IMR-90 (cell line): ENCODE data around the gene GK. TPM values are rescaled to one million over a fixed set of nuclear protein-coding genes. Genes with fewer than 3 reads are reported as not detected.
"Not testable (repeated sequence)": the region's sequence is repeated elsewhere in the genome, so short reads cannot be mapped to it uniquely, and the experiment has no call there.

Experiments
- ATAC-seq: fragments of 200-7000 bp; cut with Tn5 transposase; 2 replicates; pipeline ENCODE4 v1.9.1; 2020; ENCODE audit warnings: low read depth, mild to moderate bottlenecking, moderate library complexity
- BruUV-seq: library from RNA; stranded (reverse); fragments of 400-500 nt; replicated peaks from 2 replicates; lab custom pipeline; 2021; lab: Mats Ljungman, UMichigan
- CTCF ChIA-PET: fragments of 300-600 bp; formaldehyde crosslinking; extraction: SDS; loops from one replicate; lab custom pipeline; 2021; ENCODE audit warnings: antibody characterized with exemption; lab: Yijun Ruan, JAX
- POLR2A ChIA-PET: fragments of 300-600 bp; sonication (Branson Sonifier 250); formaldehyde crosslinking; loops from one replicate; lab custom pipeline; 2022; ENCODE audit warnings: antibody characterized with exemption; ENCODE audit not compliant: unreplicated experiment; lab: Charles Lee
- DNase-seq: peaks from one replicate; pipeline ENCODE4 v3.0.0; 2013
- H2AFZ ChIP-seq: replicated peaks from 2 replicates; pipeline ENCODE3; 2013; ENCODE audit warnings: low read length, mild to moderate bottlenecking; ENCODE audit not compliant: poor library complexity
- H2AK5ac ChIP-seq: 2 replicates; pipeline ENCODE4 v1.6.1; 2013; ENCODE audit warnings: low read depth, low read length, inconsistent platforms
- H2AK9ac ChIP-seq: replicated peaks from 2 replicates; pipeline ENCODE3; 2013; ENCODE audit warnings: mild to moderate bottlenecking, low read depth, low read length, moderate library complexity; ENCODE audit not compliant: poor library complexity
- H2BK120ac ChIP-seq: 2 replicates; pipeline ENCODE4 v1.6.1; 2013; ENCODE audit warnings: low read depth, low read length, inconsistent platforms
- H2BK15ac ChIP-seq: 3 replicates; pipeline ENCODE4 v1.6.1; 2013; ENCODE audit warnings: low read depth, low read length, inconsistent platforms
- H2BK20ac ChIP-seq: 2 replicates; pipeline ENCODE4 v1.6.1; 2013; ENCODE audit warnings: low read depth, mild to moderate bottlenecking, inconsistent platforms, low read length, moderate library complexity
- H2BK5ac ChIP-seq: 2 replicates; pipeline ENCODE4 v1.6.1; 2013; ENCODE audit warnings: mild to moderate bottlenecking, low read depth, low read length, inconsistent platforms; ENCODE audit not compliant: poor library complexity, severe bottlenecking
- H3K14ac ChIP-seq: replicated peaks from 2 replicates; pipeline ENCODE4 v1.6.1; 2013; ENCODE audit warnings: low read depth, low read length, inconsistent platforms
- H3K18ac ChIP-seq: 2 replicates; pipeline ENCODE4 v1.6.1; 2013; ENCODE audit warnings: low read depth, low read length, control low read depth
- H3K23ac ChIP-seq: 2 replicates; pipeline ENCODE4 v1.6.1; 2013; ENCODE audit warnings: low read depth, low read length, inconsistent platforms
- H3K27ac ChIP-seq: 2 replicates; pipeline ENCODE4 v1.5.1; 2013; ENCODE audit warnings: mild to moderate bottlenecking, control low read depth, low read length; ENCODE audit not compliant: insufficient read depth
- H3K27me3 ChIP-seq: 2 replicates; pipeline ENCODE4 v1.6.1; 2013; ENCODE audit warnings: low read length; ENCODE audit not compliant: control insufficient read depth, insufficient read depth
- H3K36me3 ChIP-seq: 2 replicates; pipeline ENCODE4 v1.6.1; 2013; ENCODE audit warnings: low read length, mixed read lengths; ENCODE audit not compliant: control insufficient read depth, insufficient read depth
- H3K4ac ChIP-seq: 2 replicates; pipeline ENCODE4 v1.6.1; 2013; ENCODE audit warnings: low read depth, low read length, inconsistent platforms
- H3K4me1 ChIP-seq: 2 replicates; pipeline ENCODE4 v1.6.1; 2013; ENCODE audit warnings: low read length, mixed read lengths; ENCODE audit not compliant: control insufficient read depth, insufficient read depth
- H3K4me2 ChIP-seq: 2 replicates; pipeline ENCODE4 v1.6.1; 2013; ENCODE audit warnings: low read depth, mild to moderate bottlenecking, control low read depth, low read length, moderate library complexity
- H3K4me3 ChIP-seq: 2 replicates; pipeline ENCODE4 v1.5.1; 2013; ENCODE audit warnings: low read depth, mild to moderate bottlenecking, control low read depth, low read length, moderate library complexity; ENCODE audit not compliant: insufficient read depth
- H3K56ac ChIP-seq: 2 replicates; pipeline ENCODE4 v1.6.1; 2013; ENCODE audit warnings: low read length, inconsistent platforms; ENCODE audit not compliant: insufficient read depth; ENCODE audit errors: extremely low read depth
- H3K79me1 ChIP-seq, 2 experiments: 2 replicates each; pipeline ENCODE4 v1.6.1; 2013; ENCODE audit warnings: low read length in 2 of 2, inconsistent platforms in 1 of 2, low read depth in 1 of 2
- H3K9ac ChIP-seq: 2 replicates; pipeline ENCODE4 v1.6.1; 2013; ENCODE audit warnings: low read depth, low read length, control low read depth
- H3K9me1 ChIP-seq: 2 replicates; pipeline ENCODE4 v1.6.1; 2013; ENCODE audit warnings: low read length, inconsistent platforms; ENCODE audit not compliant: insufficient read depth
- H3K9me3 ChIP-seq: 2 replicates; pipeline ENCODE4 v1.6.1; 2013; ENCODE audit warnings: low read length; ENCODE audit not compliant: control insufficient read depth, insufficient read depth
- H4K20me1 ChIP-seq: 2 replicates; pipeline ENCODE4 v1.6.1; 2013; ENCODE audit warnings: low read length, inconsistent platforms; ENCODE audit not compliant: insufficient read depth
- H4K5ac ChIP-seq: 2 replicates; pipeline ENCODE4 v1.6.1; 2013; ENCODE audit warnings: mild to moderate bottlenecking, low read depth, low read length, control low read depth
- H4K8ac ChIP-seq, 2 experiments: 2 replicates each; pipeline ENCODE4 v1.6.1; 2013; ENCODE audit warnings: low read depth in 2 of 2, low read length in 2 of 2, control low read depth in 1 of 2, inconsistent platforms in 1 of 2
- H4K91ac ChIP-seq: 2 replicates; pipeline ENCODE4 v1.6.1; 2013; ENCODE audit warnings: low read depth, low read length, inconsistent platforms; ENCODE audit not compliant: insufficient read depth
- NFE2L2 ChIP-seq: fragments of 150-350 bp; IDR thresholded peaks from 2 replicates; pipeline ENCODE4 v1.6.1; 2016; ENCODE audit warnings: low read depth, mild to moderate bottlenecking, low read length
- WGBS, 2 experiments: methylation state at CpG; one replicate each; pipeline versions ENCODE4 v1.1.5 to v1.1.7; 2013; ENCODE audit warnings: missing lambda C conversion rate in 2 of 2; ENCODE audit not compliant: insufficient read length in 1 of 2; ENCODE audit errors: extremely low coverage in 2 of 2; 5-methylcytosine and 5-hydroxymethylcytosine counted together
- dilution Hi-C: fragments of 300-500 bp; cut with HindIII; formaldehyde crosslinking; loops from one replicate; pipeline ENCODE4 v1.14.3; 2018; ENCODE audit warnings: low sequenced_read_pairs; ENCODE audit not compliant: unreplicated experiment
- in situ Hi-C: fragments of 300-500 bp; cut with MboI; formaldehyde crosslinking; loops from 3 replicates; pipeline ENCODE4 v1.14.3; 2019; ENCODE audit warnings: low sequenced_read_pairs, inconsistent platforms, mixed read lengths
- intact Hi-C: fragments of 100-400 bp; cut with micrococcal nuclease; formaldehyde crosslinking; loops from 2 replicates; pipeline ENCODE4 v1.10.0; 2022
- polyA plus RNA-seq, 3 experiments: library from polyadenylated mRNA; depleted of rRNA; stranded (reverse); fragments of >200 nt; gene quantifications; 2 replicates each; pipeline ENCODE4 v1.2.3, GENCODE V29; 2012; ENCODE audit warnings: low replicate concordance in 1 of 3
- total RNA-seq: library from RNA; depleted of rRNA; stranded (reverse); fragments of >200 nt; gene quantifications from 2 replicates; pipeline ENCODE4 v1.2.3, GENCODE V29; 2012

GK gene
- total and polyA plus RNA-seq, 2 of the 4 experiments (the other 2 are of a cell fraction): 7.6 to 9.3 TPM

DNA sequence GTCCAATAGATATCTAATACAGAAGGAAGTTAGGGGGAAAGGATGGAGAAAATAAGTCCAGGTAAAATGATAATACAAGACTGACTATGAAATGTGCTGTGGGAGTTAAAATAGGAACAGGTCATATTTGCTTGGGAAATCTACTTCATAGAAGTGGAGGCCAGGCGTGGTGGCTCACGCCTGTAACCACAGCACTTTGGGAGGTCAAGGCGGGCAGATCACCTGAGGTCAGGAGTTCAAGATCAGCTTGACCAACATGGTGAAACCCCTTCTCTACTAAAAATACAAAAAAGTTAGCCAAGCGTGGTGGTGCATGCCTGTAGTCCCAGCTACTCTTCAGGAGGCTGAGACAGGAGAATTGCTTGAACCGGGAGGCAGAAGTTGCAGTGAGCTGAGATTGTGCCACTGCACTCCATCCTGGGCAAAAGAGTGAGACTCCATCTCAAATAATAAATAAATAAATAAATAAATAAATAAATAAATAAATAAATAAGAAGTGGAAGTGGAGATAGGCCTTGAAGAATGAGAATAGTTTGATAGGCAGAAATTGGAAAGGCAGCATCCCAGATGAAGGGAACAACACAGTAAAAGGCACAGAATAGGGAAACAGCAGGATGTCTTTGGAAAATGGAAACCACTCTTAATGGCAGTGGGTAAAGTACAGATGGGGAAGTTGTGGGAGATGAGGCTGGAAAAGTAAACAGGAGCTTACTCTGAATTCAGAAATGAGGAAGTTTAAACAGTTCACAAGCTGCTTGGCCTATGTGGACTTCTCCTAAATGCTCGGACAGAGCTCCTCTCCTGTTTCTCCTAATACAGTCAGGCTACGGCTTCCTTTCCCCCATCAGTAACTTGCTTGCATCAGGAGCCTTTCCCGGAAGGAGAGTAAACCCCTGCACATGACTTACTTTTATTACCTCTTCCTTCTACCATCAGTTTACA lies 15.1 kb upstream of the GK start (continued):
- no peak for TF ChIP-seq NFE2L2

DNA sequence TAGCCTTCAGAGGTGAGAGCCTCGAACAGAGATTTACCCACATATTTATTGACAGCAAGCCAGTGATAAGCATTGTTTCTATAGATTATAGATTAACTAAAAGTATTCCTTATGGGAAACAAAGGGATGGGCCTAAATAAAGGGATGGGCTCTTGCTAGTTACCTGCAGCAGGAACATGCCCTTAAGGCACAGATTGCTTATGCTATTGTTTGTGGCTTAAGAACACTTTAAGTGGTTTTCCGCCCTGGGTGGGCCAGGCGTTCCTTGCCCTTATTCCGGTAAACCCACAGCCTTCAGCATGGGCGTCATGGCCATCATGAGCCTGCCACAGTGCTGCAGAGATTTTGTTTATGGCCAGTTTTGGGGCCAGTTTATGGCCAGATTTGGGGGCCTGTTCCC lies 13.5 kb upstream of the GK start:
- H2BK5ac ChIP-seq, H3K36me3 ChIP-seq, H2BK15ac ChIP-seq, H3K27me3 ChIP-seq, H4K5ac ChIP-seq, CTCF ChIA-PET, H2BK20ac ChIP-seq, BruUV-seq, H3K4me3 ChIP-seq, H3K79me1 ChIP-seq, H3K4me2 ChIP-seq, H3K9me1 ChIP-seq, H2AK9ac ChIP-seq, intact Hi-C loops, H3K56ac ChIP-seq, H3K4me1 ChIP-seq, dilution Hi-C loops, H3K14ac ChIP-seq, H4K91ac ChIP-seq, POLR2A ChIA-PET, H3K18ac ChIP-seq, H4K8ac ChIP-seq, H3K27ac ChIP-seq, H3K9ac ChIP-seq, H3K23ac ChIP-seq, H2AFZ ChIP-seq, ATAC-seq, H4K20me1 ChIP-seq, H3K9me3 ChIP-seq, H3K4ac ChIP-seq, DNase-seq, H2BK120ac ChIP-seq, in situ Hi-C loops, H2AK5ac ChIP-seq: not testable (repeated sequence)
- 67% methylated on average over 1 of the region's 5 CpGs; no CpG with 5 or more reads in 1 of the 2 experiments for WGBS, 2 experiments
